Activated naive CD4-positive, alpha-beta T cell treated with anti-CD3 and anti-CD28 coated beads, Interleukin-2, amount 10 ng/mL, durations not matched to agents 7 days and 5 days (primary cell): ENCODE measurements around the gene TBL2.
"Not testable (repeated sequence)": the region's sequence is repeated elsewhere in the genome, so short reads cannot be mapped to it uniquely, and the experiment has no call there.

ENCODE experiments used
- CTCF ChIA-PET: fragments of 350-600 bp; sonication (Branson Sonifier 250); formaldehyde crosslinking; loops from one replicate; lab custom pipeline; 2021; ENCODE audit warnings: antibody characterized with exemption; lab: Charles Lee
- DNase-seq: peaks from one replicate; pipeline ENCODE4 v3.0.0-alpha.2; 2020
- H3K27ac Mint-ChIP-seq: one replicate; pipeline ENCODE4 v1.8.0; 2021; ENCODE audit warnings: mild to moderate bottlenecking, moderate library complexity, mixed read lengths
- H3K27me3 Mint-ChIP-seq: one replicate; pipeline ENCODE4 v1.8.0; 2021; ENCODE audit warnings: mild to moderate bottlenecking, mixed read lengths
- H3K36me3 Mint-ChIP-seq: one replicate; pipeline ENCODE4 v1.8.0; 2021; ENCODE audit warnings: mixed read lengths
- H3K4me1 Mint-ChIP-seq: one replicate; pipeline ENCODE4 v1.8.0; 2021; ENCODE audit warnings: mixed read lengths
- H3K4me3 Mint-ChIP-seq: one replicate; pipeline ENCODE4 v1.8.0; 2021; ENCODE audit warnings: mild to moderate bottlenecking, moderate library complexity, mixed read lengths
- H3K9me3 Mint-ChIP-seq: one replicate; pipeline ENCODE4 v1.8.0; 2021; ENCODE audit warnings: mixed read lengths

The TBL2 gene

DNA sequence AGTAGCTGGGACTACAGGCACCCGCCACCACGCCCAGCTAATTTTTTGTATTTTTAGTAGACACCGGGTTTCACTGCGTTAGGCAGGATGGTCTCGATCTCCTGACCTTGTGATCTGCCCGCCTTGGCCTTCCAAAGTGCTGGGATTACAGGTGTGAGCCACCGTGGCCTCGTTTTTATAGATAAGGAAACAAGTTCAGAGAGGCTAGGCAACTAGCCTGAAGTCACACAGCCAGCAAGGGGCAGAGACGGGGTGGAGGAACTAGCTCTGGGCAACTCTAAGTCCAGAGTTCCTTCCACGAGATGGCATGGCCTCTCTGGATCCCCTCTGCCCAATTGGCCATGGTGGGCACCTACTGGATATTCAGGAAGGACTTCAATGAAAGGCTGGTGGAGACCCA, 36.6 kb upstream of the TBL2 start:
- DNase-seq, H3K4me1 Mint-ChIP-seq, CTCF ChIA-PET, H3K27ac Mint-ChIP-seq, H3K36me3 Mint-ChIP-seq, H3K4me3 Mint-ChIP-seq, H3K9me3 Mint-ChIP-seq: not testable (repeated sequence)
- H3K27me3 Mint-ChIP-seq, result peaks cover 74% of the 10 kb centered on the region

DNA sequence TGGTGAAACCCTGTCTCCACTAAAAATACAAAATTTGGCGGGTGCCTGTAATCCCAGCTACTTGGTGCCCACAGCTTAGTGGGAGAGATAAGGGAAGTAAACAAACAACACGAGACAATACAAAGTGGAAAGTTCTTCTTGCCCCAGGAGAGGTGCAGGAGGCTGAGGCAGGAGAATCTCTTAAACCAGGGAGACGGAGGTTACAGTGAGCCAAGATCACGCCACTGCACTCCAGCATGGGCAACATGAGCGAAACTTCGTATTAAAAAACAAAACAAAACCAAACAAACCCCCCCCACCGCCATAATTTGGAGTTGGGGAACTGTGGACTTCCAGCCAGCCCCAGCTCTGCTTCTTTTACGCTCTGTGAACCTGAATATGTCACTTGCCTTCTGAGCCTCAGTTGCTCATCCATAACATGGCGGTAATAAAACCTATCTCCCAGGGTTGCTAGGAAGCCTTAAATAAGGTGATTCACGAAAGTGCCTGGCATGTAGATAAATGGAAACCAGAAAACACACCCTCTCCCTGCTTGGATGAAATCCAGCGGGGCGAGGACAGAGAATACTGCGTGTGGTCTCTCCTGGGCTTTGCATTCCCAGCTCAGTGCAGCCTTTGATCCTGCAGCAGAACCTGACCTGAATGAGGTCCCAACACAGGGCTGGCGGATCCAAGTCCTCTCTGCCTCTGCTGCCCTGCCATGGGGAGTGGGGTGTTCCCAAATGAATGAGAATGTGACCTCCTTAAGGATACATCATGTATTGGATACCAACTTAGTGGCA, 35.8 kb upstream of the TBL2 start:
- DNase-seq, result no peak
- Mint-ChIP-seq H3K27me3 (peaks cover 76% of the 10 kb centered on the region), H3K4me3 (no peak overlapping the region), H3K9me3 (no peaks in the 10 kb centered on the region), H3K4me1 (no peaks in the 10 kb centered on the region), H3K27ac (no peak overlapping the region), H3K36me3 (no peaks in the 10 kb centered on the region)
- CTCF ChIA-PET, result interaction anchor here (1.0 to 1.3 kb wide), 3 partner anchors 9 to 242 kb away, joined by 3 to 5 read pairs (median 4); no protein-coding TSS in a partner anchor

DNA sequence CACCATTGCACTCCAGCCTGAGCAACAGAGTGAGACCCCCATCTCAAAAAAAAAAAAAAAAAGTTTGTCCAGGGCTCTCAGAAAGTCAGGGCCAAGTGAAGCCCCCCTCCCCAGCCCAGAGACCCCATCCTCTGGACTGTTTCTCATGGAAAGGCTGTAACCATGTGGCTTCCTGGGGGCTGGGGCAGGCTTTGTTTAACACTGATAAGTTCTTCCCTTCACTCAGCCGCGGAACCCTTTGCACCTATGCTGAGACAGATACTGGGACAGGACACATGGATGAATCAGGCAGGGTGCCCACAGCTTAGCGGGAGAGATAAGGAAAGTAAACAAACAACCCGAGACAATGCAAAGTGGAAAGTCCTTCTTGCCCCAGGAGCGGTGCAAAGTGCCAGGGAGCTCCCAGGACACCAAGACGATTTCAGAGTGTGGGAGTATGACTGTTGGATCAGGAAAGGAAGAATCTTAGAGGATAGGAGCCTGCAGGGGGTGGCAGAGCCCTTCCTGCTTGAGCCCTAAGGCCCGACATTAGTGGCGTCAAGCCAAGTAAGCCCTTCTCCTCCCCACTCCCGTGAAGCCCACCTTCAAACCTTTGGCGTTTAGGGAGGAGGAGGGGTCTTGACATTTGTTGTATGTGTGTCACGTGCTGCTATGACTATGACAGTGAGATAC, 34.4 kb upstream of the TBL2 start:
- H3K36me3 Mint-ChIP-seq, result no peaks in the 10 kb centered on the region
- no peak for DNase-seq
- no peaks in the 10 kb centered on the region for H3K4me1 Mint-ChIP-seq
- no peak overlapping the region for H3K27ac Mint-ChIP-seq
- CTCF ChIA-PET, result interaction anchor here (0.6 to 2.6 kb wide), 3 partner anchors 113 to 135 kb away, joined by 3 to 8 read pairs (median 4); no protein-coding TSS in a partner anchor
- no peak overlapping the region for H3K4me3 Mint-ChIP-seq
- no peaks in the 10 kb centered on the region for H3K9me3 Mint-ChIP-seq
- peaks cover 79% of the 10 kb centered on the region for H3K27me3 Mint-ChIP-seq

DNA sequence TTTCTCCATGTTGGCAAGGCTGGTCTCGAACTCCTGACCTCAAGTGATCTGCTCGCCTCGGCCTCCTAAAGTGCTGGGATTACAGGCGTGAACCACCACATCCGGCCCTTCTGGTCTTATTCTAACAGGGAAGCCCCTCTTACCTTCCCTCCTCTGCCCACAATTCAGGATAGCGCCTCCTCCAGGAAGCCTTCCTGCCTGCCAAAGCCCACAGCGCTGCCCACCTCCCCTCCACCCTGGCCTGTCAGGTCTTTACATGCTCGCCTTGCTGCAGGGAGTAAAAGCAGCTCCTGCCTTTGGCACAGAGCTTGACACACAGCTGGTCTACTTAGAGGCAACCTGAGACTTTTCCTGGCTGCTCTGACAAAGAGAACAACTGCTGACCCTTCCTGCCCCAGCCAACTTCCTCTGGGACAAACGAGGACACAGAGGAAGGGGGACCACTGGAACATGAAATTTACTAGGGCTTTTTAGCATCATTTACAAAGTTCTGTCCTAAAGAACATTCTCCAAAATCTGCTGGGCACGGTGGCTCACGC, 32.7 kb upstream of the TBL2 start:
- Mint-ChIP-seq H3K36me3 (no peaks in the 10 kb centered on the region), H3K4me1 (peaks cover 2% of the 10 kb centered on the region), H3K4me3 (no peak overlapping the region), H3K9me3 (no peaks in the 10 kb centered on the region), H3K27ac (no peak overlapping the region), H3K27me3 (peaks cover 89% of the 10 kb centered on the region)
- CTCF ChIA-PET, result interaction anchor here (1.8 to 3.0 kb wide), 3 partner anchors 114 to 123 kb away, joined by 3 to 18 read pairs (median 8); no protein-coding TSS in a partner anchor
- DNase-seq, result no peak

DNA sequence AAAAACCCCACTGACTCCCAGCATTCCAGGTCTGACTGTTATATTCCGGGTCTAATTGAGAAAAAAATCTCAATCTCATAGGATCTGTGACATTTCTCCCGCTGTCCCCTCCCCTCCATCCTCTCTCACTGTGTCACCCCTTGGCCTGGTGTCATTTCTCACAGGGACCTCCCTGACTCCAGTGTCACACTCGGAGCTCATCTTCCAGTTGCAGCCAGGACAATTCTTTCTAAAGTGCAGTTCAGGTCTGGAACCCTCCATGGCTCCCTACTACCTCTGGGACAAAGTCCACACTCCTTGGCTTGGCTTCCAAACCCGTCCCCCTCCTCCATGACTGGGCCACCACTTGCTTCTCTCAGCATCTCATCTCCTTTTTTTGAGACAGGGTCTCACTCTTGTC, 31.7 kb upstream of the TBL2 start:
- no peaks in the 10 kb centered on the region for H3K36me3 Mint-ChIP-seq
- peaks cover 2% of the 10 kb centered on the region for H3K4me1 Mint-ChIP-seq
- CTCF ChIA-PET, result interaction anchor here (1.0 to 5.6 kb wide), 4 partner anchors 20 to 124 kb away, joined by 3 to 87 read pairs (median 11); no protein-coding TSS in a partner anchor
- H3K27ac Mint-ChIP-seq, result no peak overlapping the region
- no peak for DNase-seq
- H3K9me3 Mint-ChIP-seq, result no peaks in the 10 kb centered on the region
- H3K27me3 Mint-ChIP-seq, result peaks cover 92% of the 10 kb centered on the region
- H3K4me3 Mint-ChIP-seq, result no peak overlapping the region

DNA sequence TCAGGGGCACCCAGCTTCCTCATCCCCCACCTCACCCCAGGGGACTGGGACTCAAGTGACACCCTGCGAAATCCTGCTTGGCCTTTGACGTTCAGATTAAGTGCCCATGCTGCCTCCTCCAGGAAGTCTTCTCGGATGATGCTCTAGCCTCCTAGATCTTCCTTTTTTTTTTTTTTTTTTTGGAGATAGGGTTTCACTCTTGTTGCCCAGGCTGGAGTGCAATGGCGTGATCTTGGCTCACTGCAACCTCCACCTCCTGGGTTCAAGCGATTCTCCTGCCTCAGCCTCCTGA, 29.3 kb upstream of the TBL2 start:
- H3K4me1 Mint-ChIP-seq, DNase-seq, H3K4me3 Mint-ChIP-seq, H3K27ac Mint-ChIP-seq, H3K9me3 Mint-ChIP-seq, H3K36me3 Mint-ChIP-seq: not testable (repeated sequence)
- CTCF ChIA-PET, result interaction anchor here (0.7 to 5.6 kb wide), 18 partner anchors 9 to 139 kb away, joined by 3 to 87 read pairs (median 6); partner anchors contain the start of genes MLXIPL and VPS37D
- H3K27me3 Mint-ChIP-seq, result peaks cover 75% of the 10 kb centered on the region

- CTCF ChIA-PET, result interaction anchor here (0.5 to 5.6 kb wide), 34 partner anchors 9 to 712 kb away, joined by 3 to 87 read pairs (median 4); partner anchors contain the start of genes ABHD11, MLXIPL and VPS37D
- no peak overlapping the region for H3K27ac Mint-ChIP-seq
- H3K36me3 Mint-ChIP-seq, result no peaks in the 10 kb centered on the region
- H3K9me3 Mint-ChIP-seq, result no peaks in the 10 kb centered on the region
- H3K4me1 Mint-ChIP-seq, result peaks cover 2% of the 10 kb centered on the region
- H3K27me3 Mint-ChIP-seq, result peaks cover 72% of the 10 kb centered on the region
- DNase-seq, result peak; percentile 73
- no peak overlapping the region for H3K4me3 Mint-ChIP-seq
Measured at GRCh38 chr7:73606801-73607691, 28.7 kb upstream of the TBL2 start.

DNA sequence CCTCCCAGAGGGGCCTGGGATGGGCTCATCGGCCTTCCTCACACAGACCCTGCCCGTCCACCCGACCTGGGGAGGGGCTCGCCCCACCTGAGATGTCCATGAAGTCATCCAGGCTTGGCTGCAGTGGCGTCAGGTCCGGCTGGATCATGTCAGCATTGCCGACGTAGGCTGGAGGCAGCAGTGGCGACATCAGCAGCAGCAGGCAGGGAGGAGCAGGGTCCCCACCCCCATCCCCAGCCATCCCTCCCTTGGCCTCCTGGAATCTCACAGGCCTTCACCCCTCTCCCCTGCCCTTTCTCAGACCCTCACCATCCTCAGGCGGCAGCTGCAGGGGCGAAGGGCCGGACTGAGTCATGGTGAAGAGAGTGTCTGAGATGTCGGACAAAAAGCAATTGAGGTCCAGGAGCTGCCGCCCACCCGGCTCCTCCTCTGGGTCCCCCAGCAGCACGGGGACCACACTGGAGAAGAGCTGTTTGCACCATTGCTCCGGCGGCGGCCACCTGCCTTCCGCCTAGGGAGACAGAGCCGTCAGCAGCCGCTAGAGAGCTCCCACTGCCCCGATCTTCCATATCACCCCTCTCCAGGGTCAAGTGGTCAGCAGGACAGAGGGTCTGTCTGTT, 27.3 kb upstream of the TBL2 start:
- Mint-ChIP-seq H3K9me3 (no peaks in the 10 kb centered on the region), H3K4me1 (peaks cover 2% of the 10 kb centered on the region), H3K4me3 (no peak overlapping the region), H3K36me3 (no peaks in the 10 kb centered on the region), H3K27ac (no peak overlapping the region), H3K27me3 (peaks cover 69% of the 10 kb centered on the region)
- CTCF ChIA-PET, result interaction anchor here (0.7 to 5.6 kb wide), 11 partner anchors 11 to 248 kb away, joined by 3 to 87 read pairs (median 8); partner anchors contain the start of gene ABHD11
- no peak for DNase-seq

DNA sequence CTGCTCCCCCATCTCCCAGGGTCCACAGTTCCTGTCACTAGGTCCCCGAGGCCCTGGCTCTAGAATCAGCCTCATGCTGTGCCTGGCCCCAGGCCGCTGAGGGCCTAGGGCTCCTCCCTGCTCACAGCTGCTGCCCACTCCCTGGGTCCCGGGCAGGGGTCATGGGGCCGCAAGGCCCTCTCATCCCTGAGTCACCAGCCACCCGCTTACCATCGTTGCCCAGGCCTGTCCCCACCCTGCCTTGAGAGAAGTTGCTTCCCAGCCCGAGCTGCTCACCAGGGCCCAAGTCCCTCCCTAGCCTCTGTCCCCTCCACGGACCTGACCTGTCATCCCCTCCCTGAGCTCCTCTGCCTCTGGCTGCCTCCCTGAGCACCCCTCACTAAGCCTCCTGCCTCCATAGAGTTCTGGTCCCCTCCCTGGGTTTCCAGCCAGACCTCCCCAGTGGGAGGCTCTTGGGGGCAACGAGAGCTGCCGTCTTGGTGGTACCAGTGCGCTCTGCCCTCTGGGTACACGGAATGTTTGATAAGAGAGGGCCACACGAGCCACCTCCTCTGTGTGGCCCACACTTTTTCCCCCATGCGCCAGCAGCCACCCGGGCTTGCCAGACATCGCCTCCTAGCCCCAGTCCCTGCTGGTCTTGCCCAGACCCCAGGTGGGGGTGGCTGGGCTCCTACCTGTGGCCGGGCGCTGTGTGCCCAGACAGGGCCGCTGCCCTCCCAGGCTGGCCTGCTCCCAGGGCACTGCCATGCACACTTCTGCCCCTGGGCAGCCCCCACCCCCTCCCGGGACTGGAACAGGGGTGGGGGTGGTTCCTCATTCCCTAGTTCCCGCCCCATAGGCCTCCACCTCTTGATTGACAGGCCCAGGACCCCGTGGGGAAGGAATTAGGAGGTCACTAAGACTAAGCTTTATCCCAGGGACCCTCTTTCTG, 24.6 kb upstream of the TBL2 start:
- H3K9me3 Mint-ChIP-seq, result no peaks in the 10 kb centered on the region
- no peak for DNase-seq
- H3K27me3 Mint-ChIP-seq, result peaks cover 57% of the 10 kb centered on the region
- no peaks in the 10 kb centered on the region for H3K36me3 Mint-ChIP-seq
- H3K4me3 Mint-ChIP-seq, result no peak overlapping the region
- H3K27ac Mint-ChIP-seq, result no peak overlapping the region
- CTCF ChIA-PET, result interaction anchor here (1.9 to 2.1 kb wide), 2 partner anchors 66 to 135 kb away, joined by 5 to 6 read pairs; partner anchors contain the start of genes ABHD11 and VPS37D
- peaks cover 2% of the 10 kb centered on the region for H3K4me1 Mint-ChIP-seq

DNA sequence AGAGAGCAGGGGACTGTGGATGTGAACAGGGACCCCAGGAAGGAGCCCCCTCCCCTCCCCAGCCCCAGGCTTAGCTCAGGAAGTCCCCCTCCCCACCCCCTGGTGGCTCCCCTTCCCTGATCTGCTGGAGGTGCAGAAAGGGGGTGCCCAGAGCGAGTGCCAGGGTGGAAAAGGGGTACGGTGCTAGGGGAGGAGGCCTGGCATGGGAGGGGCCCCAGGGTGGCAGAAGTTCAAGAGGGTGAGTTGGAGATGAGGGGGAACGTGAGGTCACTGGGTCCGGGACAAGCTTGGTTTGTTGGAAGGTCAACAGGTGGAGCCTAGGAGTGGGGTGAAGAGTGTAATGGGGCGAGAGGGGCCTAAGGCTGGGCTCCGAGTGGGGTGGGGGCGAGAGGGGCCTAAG, 21.5 kb upstream of the TBL2 start:
- H3K27me3 Mint-ChIP-seq, result peaks cover 60% of the 10 kb centered on the region
- no peaks in the 10 kb centered on the region for H3K9me3 Mint-ChIP-seq
- no peak overlapping the region for H3K27ac Mint-ChIP-seq
- no peak for DNase-seq
- no peaks in the 10 kb centered on the region for H3K36me3 Mint-ChIP-seq
- no peak overlapping the region for H3K4me3 Mint-ChIP-seq
- H3K4me1 Mint-ChIP-seq, result no peaks in the 10 kb centered on the region
- CTCF ChIA-PET, result interaction anchor here (1.6 kb wide), 1 partner anchor 125 kb away, joined by 5 read pairs; no protein-coding TSS in a partner anchor

DNA sequence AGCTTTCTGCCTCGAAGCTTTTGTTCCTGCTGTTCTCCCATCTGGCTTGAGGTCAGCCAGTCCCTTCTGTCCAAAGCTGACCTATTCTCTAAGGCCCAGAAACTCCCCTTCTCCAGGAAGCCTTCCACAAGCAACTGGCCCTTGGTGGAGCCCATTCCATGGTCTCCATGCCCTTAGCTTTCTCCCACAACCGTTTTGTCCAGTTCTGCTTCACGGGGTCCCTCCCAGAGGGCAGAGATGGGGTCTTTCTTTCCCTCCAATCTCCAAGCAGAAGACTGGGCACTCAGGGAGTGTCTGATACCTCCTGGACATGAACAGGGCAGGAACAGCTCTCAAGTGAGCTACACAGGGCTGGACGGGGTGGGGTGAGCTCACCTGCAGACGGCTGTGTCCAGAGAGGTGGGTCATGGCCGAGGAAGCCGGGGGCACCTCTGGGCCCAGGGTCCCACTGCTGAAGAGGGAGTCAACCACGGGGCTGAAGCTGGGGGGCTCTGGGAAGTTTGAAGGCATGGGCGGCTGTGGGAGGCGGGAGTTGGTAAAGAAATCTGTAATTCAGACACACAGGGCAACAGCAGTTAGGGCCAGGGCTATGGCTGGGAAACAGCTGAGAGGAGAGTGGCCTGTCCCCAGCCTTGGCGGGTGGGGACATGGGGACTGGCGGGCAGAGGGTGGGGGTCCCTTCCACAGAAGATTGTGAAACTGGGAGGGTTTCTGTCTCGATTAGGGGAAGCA, 20.9 kb upstream of the TBL2 start:
- CTCF ChIA-PET, result interaction anchor here (1.6 to 2.3 kb wide), 2 partner anchors 8 to 126 kb away, joined by 5 to 8 read pairs; no protein-coding TSS in a partner anchor
- Mint-ChIP-seq H3K9me3 (no peaks in the 10 kb centered on the region), H3K4me1 (no peaks in the 10 kb centered on the region), H3K4me3 (no peak overlapping the region), H3K27me3 (peaks cover 61% of the 10 kb centered on the region), H3K36me3 (no peaks in the 10 kb centered on the region), H3K27ac (no peak overlapping the region)
- DNase-seq, result no peak
